ENCODE results near the gene WWOX.

- no peak for TF ChIP-seq YY1 (IDR thresholded peaks at IDR 0.05; ENCODE audit: insufficient read depth, insufficient read length)
- no peak for TF ChIP-seq ZNF274 (IDR thresholded peaks at IDR 0.05; ENCODE audit: low read depth, low read length)
- TF ChIP-seq SUZ12 (IDR thresholded peaks at IDR 0.05; ENCODE audit: extremely low read depth, insufficient read depth, insufficient read length) = no peak
Observed at GRCh38 chr16:78311831-78312230, 212.4 kb downstream of the WWOX start.

Data from NT2/D1 (cell line).